Umbilical cord (tissue), 2 donors: ENCODE measurements around the gene AQR. TPM values are rescaled to one million over a fixed set of nuclear protein-coding genes. Genes with fewer than 3 reads are reported as not detected.
"Not testable (repeated sequence)": the region's sequence is repeated elsewhere in the genome, so short reads cannot be mapped to it uniquely, and the experiment has no call there.

Source experiments
- DNase-seq: peaks from one replicate; pipeline ENCODE4 v3.0.0-alpha.2; 2015; ENCODE audit warnings: low spot score
- total RNA-seq: library from RNA; depleted of rRNA; stranded (reverse); fragments of >200 nt; gene quantifications from one replicate; pipeline ENCODE4 v1.2.3, GENCODE V29; 2014; ENCODE audit warnings: low replicate concordance; ENCODE audit not compliant: insufficient read depth

Gene AQR
- total RNA-seq, 1 donor from 2014 or later: 33.9 TPM

GRCh38 chr15:34953851-34954250, 15.7 kb downstream of the AQR start:
- DNase-seq: no peak

GRCh38 chr15:34952481-34952880, 17.1 kb downstream of the AQR start:
- no peak for DNase-seq

GRCh38 chr15:34951993-34952392, 17.5 kb downstream of the AQR start:
- no peak for DNase-seq

GRCh38 chr15:34944936-34945335, 24.6 kb downstream of the AQR start:
- DNase-seq: no peak

GRCh38 chr15:34943711-34944110, 25.8 kb downstream of the AQR start:
- DNase-seq: no peak

GRCh38 chr15:34943264-34943663, 26.3 kb downstream of the AQR start:
- not testable (repeated sequence) for DNase-seq

- DNase-seq: no peak
Observed at GRCh38 chr15:34942363-34942762, 27.2 kb downstream of the AQR start.

GRCh38 chr15:34941831-34942230, 27.7 kb downstream of the AQR start:
- DNase-seq: no peak

GRCh38 chr15:34941185-34941698, 28.3 kb downstream of the AQR start:
- DNase-seq: no peak

- DNase-seq: no peak
Observed at GRCh38 chr15:34933432-34933975, 36.0 kb downstream of the AQR start.

GRCh38 chr15:34928349-34928748, 41.2 kb downstream of the AQR start:
- not testable (repeated sequence) for DNase-seq

GRCh38 chr15:34927726-34928125, 41.8 kb downstream of the AQR start:
- DNase-seq: no peak

- no peak for DNase-seq
Observed at GRCh38 chr15:34914317-34914716, 55.2 kb downstream of the AQR start.

- DNase-seq: no peak
Observed at GRCh38 chr15:34905047-34905446, 64.5 kb downstream of the AQR start.

- no peak for DNase-seq
Observed at GRCh38 chr15:34904527-34904926, 65.0 kb downstream of the AQR start.

- no peak for DNase-seq
Observed at GRCh38 chr15:34900748-34901147, 68.8 kb downstream of the AQR start.

GRCh38 chr15:34896183-34896582, 73.4 kb downstream of the AQR start:
- DNase-seq: no peak

GRCh38 chr15:34893967-34894366, 75.6 kb downstream of the AQR start:
- no peak for DNase-seq

GRCh38 chr15:34892963-34893591, 76.5 kb downstream of the AQR start:
- no peak for DNase-seq

GRCh38 chr15:34890424-34890823, 79.1 kb downstream of the AQR start:
- DNase-seq: no peak

- no peak for DNase-seq
Observed at GRCh38 chr15:34889476-34889875, 80.1 kb downstream of the AQR start.

GRCh38 chr15:34886134-34886533, 83.4 kb downstream of the AQR start:
- DNase-seq: no peak

GRCh38 chr15:34883633-34884032, 85.9 kb downstream of the AQR start:
- DNase-seq: no peak

- no peak for DNase-seq
Observed at GRCh38 chr15:34883042-34883441, 86.5 kb downstream of the AQR start.
